Common myeloid progenitor, CD34-positive (primary cell): ENCODE data around the gene UCK1.

Experiments
- CTCF ChIA-PET: fragments of 350-600 bp; sonication (Branson Sonifier 250); formaldehyde crosslinking; loops from one replicate; lab custom pipeline; 2021; ENCODE audit warnings: antibody characterized with exemption; lab: Charles Lee
- POLR2A ChIA-PET: fragments of 350-600 bp; sonication (Branson Sonifier 250); formaldehyde crosslinking; loops from one replicate; lab custom pipeline; 2021; ENCODE audit warnings: antibody characterized with exemption; lab: Charles Lee
- DNase-seq, 3 donors: peaks; one replicate each; pipeline versions ENCODE4 v3.0.0 to v3.0.0-alpha.2; 2013
- H3K27ac ChIP-seq, 2 experiments: 1 replicate in 1 of 2; 2 replicates in 1 of 2; pipeline ENCODE4 v1.7.0; 2013; ENCODE audit warnings: inconsistent platforms in 2 of 2, low read length in 2 of 2, mild to moderate bottlenecking in 2 of 2, low read depth in 1 of 2, moderate library complexity in 1 of 2; ENCODE audit not compliant: severe bottlenecking in 2 of 2, insufficient read depth in 1 of 2, poor library complexity in 1 of 2
- H3K27me3 ChIP-seq, 5 experiments: replicated peaks in 2 of 5; 1 replicate in 3 of 5; 2 replicates in 2 of 5; pipeline versions ENCODE4 v1.6.1 to v1.7.0; 2013; ENCODE audit warnings: low read length in 4 of 5, mild to moderate bottlenecking in 2 of 5, moderate library complexity in 2 of 5, inconsistent platforms in 1 of 5; ENCODE audit not compliant: insufficient read depth in 5 of 5, control insufficient read depth in 4 of 5
- H3K36me3 ChIP-seq, 4 experiments: 1 replicate in 2 of 4; 2 replicates in 2 of 4; pipeline versions ENCODE4 v1.6.1 to v1.7.0; 2013; ENCODE audit warnings: low read length in 3 of 4, control low read depth in 1 of 4, mild to moderate bottlenecking in 1 of 4; ENCODE audit not compliant: control insufficient read depth in 4 of 4, insufficient read depth in 4 of 4
- H3K4me1 ChIP-seq, 4 experiments: 1 replicate in 3 of 4; 2 replicates in 1 of 4; pipeline versions ENCODE4 v1.6.1 to v1.7.1; 2013; ENCODE audit warnings: low read length in 3 of 4, mild to moderate bottlenecking in 3 of 4, control low read depth in 1 of 4, inconsistent platforms in 1 of 4, moderate library complexity in 1 of 4; ENCODE audit not compliant: control insufficient read depth in 4 of 4, insufficient read depth in 4 of 4; ENCODE audit errors: control extremely low read depth in 1 of 4
- H3K4me3 ChIP-seq, 7 experiments: 1 replicate in 4 of 7; 2 replicates in 3 of 7; pipeline versions ENCODE4 v1.5.1 to v1.7.0; 2013; ENCODE audit warnings: mild to moderate bottlenecking in 7 of 7, low read length in 6 of 7, moderate library complexity in 6 of 7, inconsistent platforms in 2 of 7, low read depth in 2 of 7, control low read depth in 1 of 7; ENCODE audit not compliant: insufficient read depth in 4 of 7, control insufficient read depth in 1 of 7; ENCODE audit errors: extremely low read depth in 1 of 7
- H3K9me3 ChIP-seq, 5 experiments: 1 replicate in 4 of 5; 2 replicates in 1 of 5; pipeline versions ENCODE4 v1.6.1 to v1.7.1; 2013; ENCODE audit warnings: low read length in 4 of 5, mild to moderate bottlenecking in 2 of 5, inconsistent platforms in 1 of 5, low read depth in 1 of 5, moderate library complexity in 1 of 5; ENCODE audit not compliant: control insufficient read depth in 4 of 5, insufficient read depth in 2 of 5; ENCODE audit errors: control extremely low read depth in 1 of 5
- WGBS: methylation state at CpG from one replicate; pipeline ENCODE4 v1.1.5; 2013; ENCODE audit not compliant: insufficient coverage; 5-methylcytosine and 5-hydroxymethylcytosine counted together

The UCK1 gene

DNA sequence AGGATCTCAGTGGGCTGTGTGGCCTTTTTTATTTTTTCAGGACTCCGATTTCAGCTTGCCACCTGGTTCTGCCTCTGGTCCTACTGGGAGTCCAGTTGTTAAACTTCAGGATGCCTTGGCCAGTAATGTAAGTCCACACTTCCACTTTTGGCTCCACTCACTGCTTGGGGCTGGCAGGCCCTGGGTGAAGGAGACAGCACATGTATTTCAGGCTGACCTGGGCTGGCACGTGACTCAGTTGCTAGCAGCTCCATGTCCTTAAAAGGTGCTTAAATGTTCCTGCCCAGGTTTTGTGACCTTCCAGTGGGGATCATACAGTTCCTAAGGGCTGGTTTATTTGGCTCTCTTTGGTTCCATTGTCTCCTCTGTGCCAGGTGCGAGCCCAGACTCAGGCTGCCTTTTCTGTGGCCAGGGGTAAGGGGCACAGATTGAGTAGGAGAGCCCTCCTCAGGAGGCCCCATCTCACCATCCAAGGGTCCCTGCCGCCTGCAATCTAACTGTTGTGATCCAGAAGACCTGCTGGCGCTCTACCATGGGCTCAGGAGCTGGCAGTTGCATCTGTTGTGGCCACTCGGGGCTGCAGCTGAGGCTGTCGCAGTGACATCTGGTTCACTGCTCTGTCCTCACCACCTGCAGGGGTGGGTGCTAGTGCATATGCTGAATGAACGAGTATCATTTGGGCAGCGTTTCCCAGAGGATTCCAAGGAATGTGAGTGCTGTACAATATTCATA, 47.6 kb downstream of the UCK1 start:
- CTCF ChIA-PET: interaction anchor here (1.0 kb wide), 1 partner anchor 14 kb away, joined by 3 read pairs; no protein-coding TSS in a partner anchor
- POLR2A ChIA-PET: no interaction called here
- H3K4me1 ChIP-seq: no peaks in the 10 kb centered on the region
- no peaks in the 10 kb centered on the region for H3K27me3 ChIP-seq
- H3K9me3 ChIP-seq: no peaks in the 10 kb centered on the region
- no peak overlapping the region for H3K4me3 ChIP-seq
- peaks cover 18 to 98% (median 81%) of the 10 kb centered on the region in 4 experiments for H3K36me3 ChIP-seq
- DNase-seq: no peak
- 98% methylated on average over 9 of the region's 9 CpGs for WGBS
- no peak overlapping the region for H3K27ac ChIP-seq

DNA sequence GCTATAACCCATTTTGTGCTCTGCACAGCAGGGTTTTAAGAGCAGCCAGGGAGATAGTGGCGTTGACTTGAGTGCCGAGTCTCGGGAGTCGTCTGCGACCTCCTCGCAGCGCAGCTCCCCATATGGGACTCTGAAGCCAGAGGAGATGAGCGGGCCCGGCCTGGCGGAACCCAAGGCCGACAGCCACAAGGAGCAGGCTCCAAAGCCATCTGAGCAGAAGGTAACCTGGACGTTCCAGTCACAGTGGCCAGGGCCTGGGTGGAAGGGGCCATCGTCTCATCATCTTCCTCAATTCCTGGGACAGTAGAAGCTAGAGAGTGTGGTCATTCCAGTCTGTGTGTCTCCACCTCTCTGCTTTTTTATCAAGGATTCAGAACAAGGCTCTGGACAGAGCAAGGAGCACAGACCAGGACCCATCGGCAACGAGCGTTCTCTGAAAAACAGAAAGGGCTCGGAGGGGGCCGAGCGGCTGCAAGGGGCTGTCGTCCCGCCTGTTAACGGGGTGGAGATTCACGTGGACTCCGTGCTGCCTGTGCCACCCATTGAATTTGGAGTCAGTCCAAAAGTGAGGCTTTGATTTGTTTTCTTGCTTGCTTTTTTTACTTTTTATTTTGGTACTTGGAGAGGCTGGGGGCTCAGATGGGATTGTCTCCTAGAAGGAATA, 48.6 kb downstream of the UCK1 start:
- POLR2A ChIA-PET: no interaction called here
- Histone ChIP-seq H3K4me3 (no peak overlapping the region), H3K4me1 (no peaks in the 10 kb centered on the region), H3K27me3 (no peaks in the 10 kb centered on the region), H3K9me3 (no peaks in the 10 kb centered on the region), H3K36me3 (peaks cover 21 to 97% (median 82%) of the 10 kb centered on the region in 4 experiments), H3K27ac (no peak overlapping the region)
- no peak for DNase-seq
- 96% methylated on average over 24 of the region's 24 CpGs for WGBS
- CTCF ChIA-PET: interaction anchor here (0.9 kb wide), 1 partner anchor 134 kb away, joined by 3 read pairs; no protein-coding TSS in a partner anchor

- H3K4me3 ChIP-seq: no peak overlapping the region
- H3K27ac ChIP-seq: no peak overlapping the region
- no peaks in the 10 kb centered on the region for H3K4me1 ChIP-seq
- POLR2A ChIA-PET: no interaction called here
- DNase-seq: no peak
- CTCF ChIA-PET: interaction anchor here (0.6 to 0.9 kb wide), 2 partner anchors 53 to 133 kb away, joined by 3 read pairs; no protein-coding TSS in a partner anchor
- no peaks in the 10 kb centered on the region for H3K27me3 ChIP-seq
- H3K9me3 ChIP-seq: no peaks in the 10 kb centered on the region
- WGBS: 94% methylated on average over 18 of the region's 19 CpGs
- H3K36me3 ChIP-seq: peaks cover 22 to 97% (median 79%) of the 10 kb centered on the region in 4 experiments
These were observed 49.4 kb downstream of the UCK1 start for GRCh38 chr9:131481441-131482342.

DNA sequence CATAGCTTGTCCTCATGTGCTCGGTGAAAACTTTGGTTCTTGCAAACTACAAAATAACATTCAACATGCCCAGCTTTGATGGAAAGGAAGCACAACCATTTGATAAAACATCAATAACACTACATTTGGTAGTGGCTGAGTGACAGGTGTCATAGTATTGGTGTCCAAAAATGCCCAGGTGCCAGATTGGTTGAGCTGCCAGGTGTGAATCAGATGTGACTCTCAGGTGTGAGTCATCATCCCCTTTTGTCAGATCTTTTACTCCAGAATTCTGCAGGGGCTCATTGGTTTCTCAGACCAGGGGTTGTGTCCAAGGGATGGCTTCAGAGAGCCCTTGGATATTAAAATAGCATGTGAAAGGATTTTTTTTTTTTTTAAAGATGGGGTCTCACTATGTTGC, 50.8 kb downstream of the UCK1 start:
- ChIA-PET POLR2A (interaction anchor here (1.0 kb wide), 1 partner anchor 18 kb away, joined by 3 read pairs; no protein-coding TSS in a partner anchor), CTCF (interaction anchor here (0.8 to 4.7 kb wide), 3 partner anchors 27 to 130 kb away, joined by 3 to 29 read pairs (median 3); no protein-coding TSS in a partner anchor)
- Histone ChIP-seq H3K9me3 (no peaks in the 10 kb centered on the region), H3K4me1 (no peaks in the 10 kb centered on the region), H3K4me3 (no peak overlapping the region), H3K36me3 (peaks cover 18 to 97% (median 82%) of the 10 kb centered on the region in 4 experiments), H3K27me3 (no peaks in the 10 kb centered on the region), H3K27ac (no peak overlapping the region)
- WGBS: no CpG with 5 or more reads among the region's 1 CpG
- DNase-seq: no peak

- POLR2A ChIA-PET: no interaction called here
- Histone ChIP-seq H3K4me1 (no peaks in the 10 kb centered on the region), H3K36me3 (peaks cover 20 to 97% (median 79%) of the 10 kb centered on the region in 4 experiments), H3K9me3 (no peaks in the 10 kb centered on the region), H3K27me3 (no peaks in the 10 kb centered on the region), H3K4me3 (no peak overlapping the region), H3K27ac (no peak overlapping the region)
- 98% methylated on average over 9 of the region's 10 CpGs for WGBS
- DNase-seq: no peak
- CTCF ChIA-PET: interaction anchor here (0.9 to 4.7 kb wide), 4 partner anchors 11 to 129 kb away, joined by 3 to 29 read pairs (median 4); no protein-coding TSS in a partner anchor
These were observed 52.2 kb downstream of the UCK1 start for GRCh38 chr9:131478911-131479310.

- H3K36me3 ChIP-seq: peaks cover 19 to 97% (median 79%) of the 10 kb centered on the region in 4 experiments
- no peaks in the 10 kb centered on the region for H3K4me1 ChIP-seq
- H3K9me3 ChIP-seq: no peaks in the 10 kb centered on the region
- H3K27me3 ChIP-seq: no peaks in the 10 kb centered on the region
- ChIA-PET CTCF (interaction anchor here (0.6 to 4.7 kb wide), 9 partner anchors 10 to 130 kb away, joined by 3 to 29 read pairs (median 3); no protein-coding TSS in a partner anchor), POLR2A (no interaction called here)
- H3K27ac ChIP-seq: no peak overlapping the region
- peak; percentile 44 to 66 (median 58) for DNase-seq
- WGBS: 94% methylated on average over 3 of the region's 12 CpGs
- H3K4me3 ChIP-seq: no peak overlapping the region
These were observed 52.6 kb downstream of the UCK1 start for GRCh38 chr9:131478421-131478868.
